ENCODE results near the gene TRAPPC10.

Gene TRAPPC10

DNA sequence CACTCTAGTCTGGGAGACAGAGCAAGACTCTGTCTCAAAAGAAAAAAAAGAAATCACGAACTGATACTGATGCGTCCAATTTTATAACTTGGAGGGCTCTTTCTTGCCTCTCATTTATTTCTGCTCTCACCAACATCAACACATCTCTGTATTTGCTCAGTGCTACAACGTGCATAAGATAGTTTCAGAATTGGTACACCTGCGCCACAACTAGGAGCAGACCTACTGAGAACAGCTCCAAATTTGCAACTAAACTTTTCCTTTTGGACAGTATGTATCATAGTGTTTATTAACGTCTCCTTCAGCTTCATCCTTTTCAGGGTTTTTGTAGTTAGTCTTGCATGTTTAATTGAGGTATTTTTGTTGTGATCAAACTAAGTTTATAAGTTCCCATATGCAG lies 27.7 kb downstream of the TRAPPC10 start:
- TF ChIP-seq CTCF (IDR thresholded peaks at IDR 0.05; ENCODE audit: insufficient read depth, low read length, poor library complexity, severe bottlenecking) = no peak
- no peak for DNase-seq (ENCODE audit: extremely low read depth, insufficient read length)
- no peak overlapping the region for H3K4me3 ChIP-seq (replicated peaks; ENCODE audit: low read depth, low read length)
- peaks cover 17% of the 10 kb centered on the region for H3K36me3 ChIP-seq (ENCODE audit: control insufficient read depth, insufficient read depth, low read length)
- H3K27me3 ChIP-seq (replicated peaks; ENCODE audit: control insufficient read depth, insufficient read depth, low read length) = no peaks in the 10 kb centered on the region

- Histone ChIP-seq H3K27me3 (replicated peaks; ENCODE audit: control insufficient read depth, insufficient read depth, low read length) (no peaks in the 10 kb centered on the region), H3K36me3 (ENCODE audit: control insufficient read depth, insufficient read depth, low read length) (peaks cover 9% of the 10 kb centered on the region), H3K4me3 (replicated peaks; ENCODE audit: low read depth, low read length) (no peak overlapping the region)
- no peak for TF ChIP-seq CTCF (IDR thresholded peaks at IDR 0.05; ENCODE audit: insufficient read depth, low read length, poor library complexity, severe bottlenecking)
- no peak for DNase-seq (ENCODE audit: extremely low read depth, insufficient read length)
These were observed 31.5 kb downstream of the TRAPPC10 start for GRCh38 chr21:44043613-44044012.

GRCh38 chr21:44046734-44047133 lies 34.6 kb downstream of the TRAPPC10 start:
- TF ChIP-seq CTCF (IDR thresholded peaks at IDR 0.05; ENCODE audit: insufficient read depth, low read length, poor library complexity, severe bottlenecking) = no peak
- DNase-seq (ENCODE audit: extremely low read depth, insufficient read length) = no peak
- H3K36me3 ChIP-seq (ENCODE audit: control insufficient read depth, insufficient read depth, low read length) = peaks cover 10% of the 10 kb centered on the region
- H3K4me3 ChIP-seq (replicated peaks; ENCODE audit: low read depth, low read length) = no peak overlapping the region
- H3K27me3 ChIP-seq (replicated peaks; ENCODE audit: control insufficient read depth, insufficient read depth, low read length) = no peaks in the 10 kb centered on the region

DNA sequence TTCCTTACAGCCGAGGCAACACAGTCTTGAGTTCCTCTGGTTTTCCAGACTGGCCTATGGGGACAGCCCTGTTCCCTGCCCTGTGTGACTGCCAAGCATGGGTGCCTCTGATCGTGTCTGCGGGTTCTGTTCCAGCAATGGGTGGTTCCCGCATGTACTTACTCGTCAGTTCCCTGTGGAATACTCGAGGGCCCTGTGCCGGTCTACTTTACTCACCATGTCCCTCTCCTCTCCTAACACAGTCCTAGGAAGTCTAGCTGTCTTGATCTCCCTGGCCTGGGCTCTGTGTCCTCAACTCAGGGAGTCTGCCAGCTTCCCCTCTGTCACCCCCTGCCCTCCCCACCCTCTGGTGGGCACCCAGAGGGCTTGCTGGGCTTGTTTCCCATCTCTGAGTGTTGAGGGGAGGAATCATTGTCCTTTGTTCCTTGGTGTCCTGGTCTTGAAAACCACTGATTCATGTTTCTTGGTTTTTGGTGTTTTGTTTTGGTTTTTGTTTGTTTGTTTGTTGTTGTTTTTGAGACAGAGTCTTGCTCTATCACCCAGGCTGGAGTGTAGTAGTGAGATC lies 36.0 kb downstream of the TRAPPC10 start:
- Histone ChIP-seq H3K36me3 (ENCODE audit: control insufficient read depth, insufficient read depth, low read length) (peaks cover 16% of the 10 kb centered on the region), H3K4me3 (replicated peaks; ENCODE audit: low read depth, low read length) (no peak overlapping the region), H3K27me3 (replicated peaks; ENCODE audit: control insufficient read depth, insufficient read depth, low read length) (no peaks in the 10 kb centered on the region)
- no peak for DNase-seq (ENCODE audit: extremely low read depth, insufficient read length)
- no peak for TF ChIP-seq CTCF (IDR thresholded peaks at IDR 0.05; ENCODE audit: insufficient read depth, low read length, poor library complexity, severe bottlenecking)

DNA sequence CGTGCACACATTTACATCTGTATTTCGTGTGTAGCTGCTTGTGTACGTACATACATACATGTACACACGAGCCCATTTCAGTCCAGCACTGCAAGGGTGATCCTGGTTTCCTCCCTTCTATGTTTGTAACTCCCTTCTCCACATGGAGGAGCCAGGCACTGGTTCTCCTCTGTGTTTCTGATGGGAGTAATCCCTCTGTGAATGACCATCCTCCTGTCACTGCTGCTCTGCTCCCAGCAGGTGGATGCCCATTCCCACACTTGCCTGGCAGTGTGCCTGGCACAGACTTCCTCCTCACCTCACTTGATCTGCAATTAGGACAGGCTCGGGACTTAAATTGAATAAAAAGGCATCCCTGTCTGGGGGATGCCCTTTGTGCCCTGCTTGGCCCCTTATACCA lies 37.1 kb downstream of the TRAPPC10 start:
- peaks cover 16% of the 10 kb centered on the region for H3K36me3 ChIP-seq (ENCODE audit: control insufficient read depth, insufficient read depth, low read length)
- H3K27me3 ChIP-seq (replicated peaks; ENCODE audit: control insufficient read depth, insufficient read depth, low read length) = no peaks in the 10 kb centered on the region
- H3K4me3 ChIP-seq (replicated peaks; ENCODE audit: low read depth, low read length) = no peak overlapping the region
- TF ChIP-seq CTCF (IDR thresholded peaks at IDR 0.05; ENCODE audit: insufficient read depth, low read length, poor library complexity, severe bottlenecking) = no peak
- DNase-seq (ENCODE audit: extremely low read depth, insufficient read length) = no peak

DNA sequence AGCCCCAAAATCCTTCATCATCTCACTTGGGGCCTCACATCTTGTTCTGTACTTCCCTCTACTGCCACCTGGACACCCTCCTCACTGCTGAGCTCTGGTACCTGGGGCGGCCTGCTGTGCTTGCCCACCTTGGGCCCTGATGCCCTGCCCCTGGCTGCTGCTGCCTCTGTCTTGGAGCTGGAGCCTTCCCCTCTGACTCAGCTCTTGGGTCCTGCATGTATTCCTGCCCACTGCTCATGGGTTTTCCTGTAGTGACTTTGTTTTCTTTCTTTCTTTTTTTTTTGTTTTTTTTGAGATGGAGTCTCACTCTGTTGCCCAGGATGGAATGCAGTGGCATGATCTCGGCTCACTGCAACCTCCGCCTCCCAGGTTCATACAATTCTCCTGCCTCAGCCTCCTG lies 37.5 kb downstream of the TRAPPC10 start:
- Histone ChIP-seq H3K27me3 (replicated peaks; ENCODE audit: control insufficient read depth, insufficient read depth, low read length) (no peaks in the 10 kb centered on the region), H3K36me3 (ENCODE audit: control insufficient read depth, insufficient read depth, low read length) (peaks cover 16% of the 10 kb centered on the region), H3K4me3 (replicated peaks; ENCODE audit: low read depth, low read length) (no peak overlapping the region)
- DNase-seq (ENCODE audit: extremely low read depth, insufficient read length) = no peak
- no peak for TF ChIP-seq CTCF (IDR thresholded peaks at IDR 0.05; ENCODE audit: insufficient read depth, low read length, poor library complexity, severe bottlenecking)
